ENCODE results near the gene LIMK1. TPM values are rescaled to one million over a fixed set of nuclear protein-coding genes. Genes with fewer than 3 reads are reported as not detected.

Gene LIMK1
- polyA plus RNA-seq, 1 donor (not counting 4 experiments of a cell fraction or from before 2014, with no cell fraction given), result 13.3 TPM

GRCh38 chr7:74071121-74071520 lies 12.5 kb upstream of the LIMK1 start:
- H3K27me3 ChIP-seq (ENCODE audit: control insufficient read depth, extremely low read depth, insufficient read depth, low read length), result no peaks in the 10 kb centered on the region
- H3K9me1 ChIP-seq (ENCODE audit: control insufficient read depth, extremely low read depth, insufficient read depth, low read length), result no peaks in the 10 kb centered on the region
- no peaks in the 10 kb centered on the region for H3K4me1 ChIP-seq (ENCODE audit: control insufficient read depth, extremely low read depth, insufficient read depth, low read length)
- no peak overlapping the region for H3K4me2 ChIP-seq (ENCODE audit: control insufficient read depth, extremely low read depth, insufficient read depth, low read depth, low read length)
- TF ChIP-seq CTCF (optimal IDR thresholded peaks at IDR 0.05 in 1 of 3, IDR thresholded peaks at IDR 0.05 in 1 of 3, conservative IDR thresholded peaks at IDR 0.05 in 1 of 3; ENCODE audit: extremely low read depth in 1 of 3, insufficient read depth in 2 of 3, low read length in 3 of 3) (no peak), EZH2 (IDR thresholded peaks at IDR 0.05; ENCODE audit: low read length) (no peak)
- no peak overlapping the region for H2AFZ ChIP-seq (ENCODE audit: control insufficient read depth, low read length)
- no peak overlapping the region for H3K9ac ChIP-seq (ENCODE audit: control insufficient read depth, extremely low read depth, insufficient read depth, low read length)
- no peaks in the 10 kb centered on the region for H3K9me3 ChIP-seq (ENCODE audit: control insufficient read depth, low read depth, low read length)
- FAIRE-seq (no peak), DNase-seq (ENCODE audit: low read depth, low spot score) (no peak)
- no peaks in the 10 kb centered on the region for H4K20me1 ChIP-seq (ENCODE audit: control insufficient read depth, extremely low read depth, insufficient read depth, low read length)
- H3K4me3 ChIP-seq (ENCODE audit: control insufficient read depth in 2 of 3, extremely low read depth in 1 of 3, insufficient read depth in 2 of 3, low read depth in 1 of 3, low read length in 3 of 3), result no peak overlapping the region
- no peaks in the 10 kb centered on the region for H3K36me3 ChIP-seq (ENCODE audit: control insufficient read depth in 2 of 2, extremely low read depth in 1 of 2, insufficient read depth in 2 of 2, low read length in 2 of 2)
- H3K79me2 ChIP-seq (ENCODE audit: control insufficient read depth, insufficient read depth, low read length), result no peaks in the 10 kb centered on the region
- H3K27ac ChIP-seq (ENCODE audit: control insufficient read depth, insufficient read depth, low read length), result no peak overlapping the region
- dilution Hi-C loops (cut with MboI; ENCODE audit: extremely low pct_ligation_motif_present, low sequenced_read_pairs), result no loop called here

GRCh38 chr7:74074770-74075169 lies 8.8 kb upstream of the LIMK1 start:
- Histone ChIP-seq H3K4me2 (ENCODE audit: control insufficient read depth, extremely low read depth, insufficient read depth, low read depth, low read length) (no peak overlapping the region), H2AFZ (ENCODE audit: control insufficient read depth, low read length) (no peak overlapping the region), H3K9me3 (ENCODE audit: control insufficient read depth, low read depth, low read length) (no peaks in the 10 kb centered on the region), H3K27ac (ENCODE audit: control insufficient read depth, insufficient read depth, low read length) (no peak overlapping the region), H3K9me1 (ENCODE audit: control insufficient read depth, extremely low read depth, insufficient read depth, low read length) (no peaks in the 10 kb centered on the region), H3K4me1 (ENCODE audit: control insufficient read depth, extremely low read depth, insufficient read depth, low read length) (peaks cover 3% of the 10 kb centered on the region), H3K4me3 (ENCODE audit: control insufficient read depth in 2 of 3, extremely low read depth in 1 of 3, insufficient read depth in 2 of 3, low read depth in 1 of 3, low read length in 3 of 3) (no peak overlapping the region), H3K9ac (ENCODE audit: control insufficient read depth, extremely low read depth, insufficient read depth, low read length) (no peak overlapping the region), H3K79me2 (ENCODE audit: control insufficient read depth, insufficient read depth, low read length) (no peaks in the 10 kb centered on the region), H4K20me1 (ENCODE audit: control insufficient read depth, extremely low read depth, insufficient read depth, low read length) (no peaks in the 10 kb centered on the region), H3K36me3 (ENCODE audit: control insufficient read depth in 2 of 2, extremely low read depth in 1 of 2, insufficient read depth in 2 of 2, low read length in 2 of 2) (no peaks in the 10 kb centered on the region), H3K27me3 (ENCODE audit: control insufficient read depth, extremely low read depth, insufficient read depth, low read length) (no peaks in the 10 kb centered on the region)
- FAIRE-seq (no peak), DNase-seq (ENCODE audit: low read depth, low spot score) (no peak)
- TF ChIP-seq CTCF (optimal IDR thresholded peaks at IDR 0.05 in 1 of 3, IDR thresholded peaks at IDR 0.05 in 1 of 3, conservative IDR thresholded peaks at IDR 0.05 in 1 of 3; ENCODE audit: extremely low read depth in 1 of 3, insufficient read depth in 2 of 3, low read length in 3 of 3), result no peak
- TF ChIP-seq EZH2 (IDR thresholded peaks at IDR 0.05; ENCODE audit: low read length), result no peak
- dilution Hi-C loops (cut with MboI; ENCODE audit: extremely low pct_ligation_motif_present, low sequenced_read_pairs), result no loop called here
